OCI-LY3 (cell line): ENCODE measurements around the gene RNU6-1.

ENCODE experiments used
- H2AFZ ChIP-seq: fragments of 200-600, 300-600 bp; shearing (Covaris generic); 2 replicates; pipeline ENCODE4 v1.6.0; 2014; ENCODE audit warnings: antibody characterized with exemption, low read depth, low read length
- H3K27ac ChIP-seq: fragments of 200-600, 300-600 bp; sonication (generic); 2 replicates; pipeline ENCODE4 v1.5.1; 2014; ENCODE audit warnings: mild to moderate bottlenecking, low read length, moderate library complexity, mixed read lengths
- H3K27me3 ChIP-seq: fragments of 200-600, 300-600 bp; sonication (generic); 2 replicates; pipeline ENCODE4 v1.6.1; 2014; ENCODE audit warnings: low read depth, low read length, mixed read lengths
- H3K36me3 ChIP-seq: fragments of 200-600, 300-600 bp; sonication (generic); replicated peaks from 2 replicates; pipeline ENCODE3; 2014; ENCODE audit warnings: low read depth, low read length, mixed read lengths
- H3K4me1 ChIP-seq: fragments of 300-600, 200-600 bp; sonication (generic); 2 replicates; pipeline ENCODE4 v1.6.1; 2014; ENCODE audit warnings: low read length, mixed read lengths
- H3K4me2 ChIP-seq: fragments of 200-600, 300-600 bp; sonication (generic); 2 replicates; pipeline ENCODE4 v1.6.1; 2014; ENCODE audit warnings: low read length, mixed read lengths
- H3K4me3 ChIP-seq: fragments of 300-600, 200-600 bp; sonication (generic); 2 replicates; pipeline ENCODE4 v1.5.1; 2014; ENCODE audit warnings: antibody characterized with exemption, mild to moderate bottlenecking, low read length, moderate library complexity
- H3K79me2 ChIP-seq: fragments of 300-600, 200-600 bp; shearing (Covaris generic); 2 replicates; pipeline ENCODE4 v1.6.1; 2014; ENCODE audit warnings: mild to moderate bottlenecking, low read length, mixed read lengths
- H3K9ac ChIP-seq: fragments of 300-600, 200-600 bp; shearing (Covaris generic); 2 replicates; pipeline ENCODE4 v1.6.0; 2014; ENCODE audit warnings: mild to moderate bottlenecking, low read length, moderate library complexity
- H3K9me3 ChIP-seq: fragments of 200-600, 300-600 bp; shearing (Covaris generic); 2 replicates; pipeline ENCODE4 v1.6.1; 2014; ENCODE audit warnings: low read length, mixed read lengths; ENCODE audit not compliant: insufficient read depth
- H4K20me1 ChIP-seq: fragments of 200-600, 300-600 bp; sonication (generic); 2 replicates; pipeline ENCODE4 v1.6.1; 2016; ENCODE audit warnings: low read length, mixed read lengths; ENCODE audit not compliant: insufficient read depth
- EZH2phosphoT487 ChIP-seq: fragments of 200-600 bp; shearing (Covaris generic); IDR thresholded peaks from 2 replicates; pipeline ENCODE4 v1.6.1; 2018; ENCODE audit warnings: antibody characterized with exemption, mixed run types, low read depth
- TF ChIP-seq, protein P1 (sequence below): fragments of 200-600, 300-600 bp; sonication (generic); IDR thresholded peaks from 2 replicates; pipeline ENCODE4 v1.5.1; 2014; ENCODE audit warnings: antibody characterized with exemption, low read length, low read depth

The RNU6-1 gene

DNA sequence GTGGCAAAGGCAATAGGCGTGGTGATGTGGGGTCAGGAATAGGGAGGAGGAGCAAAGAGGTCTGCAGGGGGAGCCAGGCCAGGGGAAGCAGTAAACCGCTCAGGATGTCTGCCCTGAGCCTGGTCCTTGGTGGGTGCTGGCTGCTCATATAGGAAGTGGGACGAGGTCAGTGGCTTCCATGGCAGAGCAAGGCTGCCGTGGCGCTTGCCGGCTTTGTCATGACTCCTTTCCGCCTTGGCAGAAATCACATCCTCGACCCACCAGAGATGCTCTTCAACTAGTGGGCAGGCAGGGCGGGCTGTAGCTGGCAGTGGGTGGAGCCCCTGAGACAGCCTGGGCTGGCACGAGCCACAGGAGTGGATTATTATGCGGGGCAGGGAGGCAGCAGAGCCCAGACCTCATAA lies 27.6 kb downstream of the RNU6-1 start:
- Histone ChIP-seq H3K9me3 (no peaks in the 10 kb centered on the region), H4K20me1 (no peaks in the 10 kb centered on the region), H3K4me2 (no peak overlapping the region), H3K36me3 (no peaks in the 10 kb centered on the region), H2AFZ (no peak overlapping the region), H3K27me3 (no peaks in the 10 kb centered on the region), H3K4me3 (no peak overlapping the region), H3K4me1 (no peaks in the 10 kb centered on the region), H3K79me2 (no peaks in the 10 kb centered on the region), H3K9ac (no peak overlapping the region), H3K27ac (no peak overlapping the region)
- no peak for TF ChIP-seq EZH2phosphoT487
- TF ChIP-seq, protein P1, sequence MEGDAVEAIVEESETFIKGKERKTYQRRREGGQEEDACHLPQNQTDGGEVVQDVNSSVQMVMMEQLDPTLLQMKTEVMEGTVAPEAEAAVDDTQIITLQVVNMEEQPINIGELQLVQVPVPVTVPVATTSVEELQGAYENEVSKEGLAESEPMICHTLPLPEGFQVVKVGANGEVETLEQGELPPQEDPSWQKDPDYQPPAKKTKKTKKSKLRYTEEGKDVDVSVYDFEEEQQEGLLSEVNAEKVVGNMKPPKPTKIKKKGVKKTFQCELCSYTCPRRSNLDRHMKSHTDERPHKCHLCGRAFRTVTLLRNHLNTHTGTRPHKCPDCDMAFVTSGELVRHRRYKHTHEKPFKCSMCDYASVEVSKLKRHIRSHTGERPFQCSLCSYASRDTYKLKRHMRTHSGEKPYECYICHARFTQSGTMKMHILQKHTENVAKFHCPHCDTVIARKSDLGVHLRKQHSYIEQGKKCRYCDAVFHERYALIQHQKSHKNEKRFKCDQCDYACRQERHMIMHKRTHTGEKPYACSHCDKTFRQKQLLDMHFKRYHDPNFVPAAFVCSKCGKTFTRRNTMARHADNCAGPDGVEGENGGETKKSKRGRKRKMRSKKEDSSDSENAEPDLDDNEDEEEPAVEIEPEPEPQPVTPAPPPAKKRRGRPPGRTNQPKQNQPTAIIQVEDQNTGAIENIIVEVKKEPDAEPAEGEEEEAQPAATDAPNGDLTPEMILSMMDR, result no peak

DNA sequence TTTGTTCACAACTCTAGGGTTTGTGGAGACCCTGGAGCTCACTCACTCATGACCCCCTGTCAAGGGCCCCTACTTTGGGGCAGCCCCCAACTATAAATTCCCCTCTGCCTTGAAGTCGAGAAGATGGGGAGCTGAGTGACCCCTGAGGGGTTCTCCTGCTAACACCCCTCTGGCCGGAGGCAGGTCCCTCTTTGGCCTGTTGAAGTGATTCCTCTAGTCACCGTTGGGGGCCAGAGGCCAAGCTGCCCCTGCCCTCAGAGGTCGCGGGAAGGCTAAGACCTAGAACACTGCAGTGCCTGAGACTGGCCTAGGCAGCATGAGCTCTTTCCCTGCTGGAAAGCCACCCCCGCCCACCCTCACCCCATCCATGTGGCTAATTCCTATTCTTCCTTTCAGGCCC lies 30.0 kb downstream of the RNU6-1 start:
- Histone ChIP-seq H3K4me1 (no peaks in the 10 kb centered on the region; the same call in 1 of the 2 replicates), H2AFZ (no peak overlapping the region), H4K20me1 (no peaks in the 10 kb centered on the region), H3K4me3 (no peak overlapping the region), H3K4me2 (no peak overlapping the region), H3K79me2 (no peaks in the 10 kb centered on the region), H3K27me3 (no peaks in the 10 kb centered on the region), H3K9ac (no peak overlapping the region), H3K36me3 (no peaks in the 10 kb centered on the region), H3K9me3 (no peaks in the 10 kb centered on the region), H3K27ac (no peak overlapping the region)
- TF ChIP-seq, protein P1, result no peak
- no peak for TF ChIP-seq EZH2phosphoT487

DNA sequence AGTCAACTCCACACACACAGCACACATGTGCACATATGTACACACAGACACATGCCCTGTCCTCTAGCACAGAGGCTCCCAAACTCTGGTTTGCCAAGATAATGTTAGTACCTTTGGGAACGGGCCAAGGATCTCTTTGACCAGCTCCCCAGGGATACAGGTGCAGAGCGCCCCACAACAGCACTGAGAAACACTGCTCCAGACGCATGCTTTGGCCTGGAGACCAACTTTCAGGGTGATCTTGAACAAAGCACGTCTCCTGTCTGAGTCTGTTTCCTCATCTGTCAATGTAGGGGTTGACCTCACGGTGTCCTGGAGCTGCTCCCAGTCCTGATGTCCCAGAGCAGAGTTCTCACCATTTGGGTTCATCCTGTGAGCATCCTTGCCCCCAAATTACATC lies 30.4 kb downstream of the RNU6-1 start:
- H3K79me2 ChIP-seq, result no peaks in the 10 kb centered on the region
- H3K9ac ChIP-seq, result no peak overlapping the region
- no peaks in the 10 kb centered on the region; the same call in 1 of the 2 replicates for H3K4me1 ChIP-seq
- H4K20me1 ChIP-seq, result no peaks in the 10 kb centered on the region
- no peak overlapping the region for H3K4me3 ChIP-seq
- H3K36me3 ChIP-seq, result no peaks in the 10 kb centered on the region
- no peaks in the 10 kb centered on the region for H3K9me3 ChIP-seq
- H3K27ac ChIP-seq, result no peak overlapping the region
- no peak overlapping the region for H3K4me2 ChIP-seq
- H3K27me3 ChIP-seq, result no peaks in the 10 kb centered on the region
- no peak overlapping the region for H2AFZ ChIP-seq
- TF ChIP-seq, protein P1, result no peak
- TF ChIP-seq EZH2phosphoT487, result no peak

DNA sequence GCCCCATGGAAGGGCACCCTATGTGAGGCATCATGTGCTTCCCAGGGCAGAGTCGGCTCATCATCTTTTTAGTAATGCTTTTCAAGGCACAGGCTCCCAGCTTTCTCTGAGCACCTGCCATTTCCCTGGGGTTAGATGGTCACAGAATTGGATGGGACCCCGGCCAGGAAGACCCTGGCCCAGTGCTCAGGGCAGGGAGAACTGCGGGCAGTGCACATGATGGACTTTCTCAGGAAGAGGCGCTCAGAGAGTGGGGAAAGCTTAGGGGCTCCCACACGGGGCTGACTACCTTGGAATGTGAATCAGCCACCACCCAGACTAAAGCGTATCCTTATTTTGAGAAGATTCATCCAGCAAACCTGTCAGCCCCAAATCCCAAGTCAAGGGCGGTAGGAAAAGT lies 31.0 kb downstream of the RNU6-1 start:
- Histone ChIP-seq H3K4me3 (no peak overlapping the region), H4K20me1 (no peaks in the 10 kb centered on the region), H3K27me3 (no peaks in the 10 kb centered on the region), H3K79me2 (no peaks in the 10 kb centered on the region), H3K9me3 (no peaks in the 10 kb centered on the region), H3K27ac (no peak overlapping the region), H3K4me1 (no peaks in the 10 kb centered on the region; the same call in 1 of the 2 replicates), H3K9ac (no peak overlapping the region), H3K36me3 (no peaks in the 10 kb centered on the region), H3K4me2 (no peak overlapping the region), H2AFZ (no peak overlapping the region)
- TF ChIP-seq, protein P1, result no peak
- no peak for TF ChIP-seq EZH2phosphoT487
